HG03175 (cell line): ENCODE data around the gene GPX8.

Source experiments
- ATAC-seq: cut with Tn5 transposase; IDR thresholded peaks from one replicate; pipeline ENCODE4 v1.9.1; 2021; ENCODE audit warnings: mild to moderate bottlenecking, moderate library complexity; ENCODE audit not compliant: unreplicated experiment

GPX8 gene

DNA sequence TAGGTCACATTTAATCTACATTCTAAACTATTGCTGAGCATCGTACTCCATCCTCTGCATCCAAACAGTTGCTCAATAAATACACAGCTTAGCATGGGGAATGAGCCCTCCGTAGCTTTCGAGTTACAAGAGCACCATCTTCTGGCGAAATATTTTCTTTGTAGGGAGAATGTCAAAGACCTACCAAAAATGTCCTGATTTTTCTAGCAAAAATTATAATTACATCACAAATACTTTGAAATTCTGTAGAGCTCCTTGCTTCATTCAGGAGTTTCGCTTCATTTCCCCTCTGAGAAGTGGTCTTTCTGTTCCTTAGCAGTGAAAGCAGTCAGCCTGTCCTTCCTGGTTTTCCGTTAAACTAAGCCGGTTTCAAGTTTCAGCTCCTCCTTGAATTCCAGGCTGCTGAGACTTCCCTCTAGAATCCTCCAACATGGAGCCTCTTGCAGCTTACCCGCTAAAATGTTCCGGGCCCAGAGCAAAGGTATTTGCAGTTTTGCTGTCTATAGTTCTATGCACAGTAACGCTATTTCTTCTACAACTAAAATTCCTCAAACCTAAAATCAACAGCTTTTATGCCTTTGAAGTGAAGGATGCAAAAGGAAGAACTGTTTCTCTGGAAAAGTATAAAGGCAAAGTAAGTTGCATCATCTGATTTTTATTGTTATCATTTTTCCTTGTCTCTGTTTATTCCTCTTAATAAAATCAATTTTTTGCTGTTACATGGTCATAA, at the start of gene GPX8:
Gene GPX8 (plus strand): TSS at position 409 of the 730 bp plus-strand sequence. CDS start 22 bp downstream, at position 431.
- no peak for ATAC-seq

DNA sequence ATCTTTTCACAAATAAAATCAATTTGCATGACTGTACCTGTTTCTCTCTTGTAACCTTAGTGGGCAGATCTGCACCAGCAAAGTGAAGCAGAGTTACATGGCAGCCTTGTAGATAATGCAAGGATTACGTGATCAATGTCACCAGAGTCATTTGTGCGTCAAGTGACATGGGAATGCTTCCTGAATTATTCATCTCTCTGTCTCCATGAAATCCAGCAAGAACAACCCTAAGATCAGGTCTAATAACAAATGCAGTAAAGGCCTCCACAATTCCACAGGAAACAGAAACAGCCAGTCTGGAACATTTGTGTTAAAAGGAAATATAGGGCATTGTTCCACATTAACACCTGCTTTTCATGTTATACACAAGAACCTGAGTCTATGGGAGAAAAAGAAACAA, 49.8 kb upstream of the GPX8 start:
- no peak for ATAC-seq

DNA sequence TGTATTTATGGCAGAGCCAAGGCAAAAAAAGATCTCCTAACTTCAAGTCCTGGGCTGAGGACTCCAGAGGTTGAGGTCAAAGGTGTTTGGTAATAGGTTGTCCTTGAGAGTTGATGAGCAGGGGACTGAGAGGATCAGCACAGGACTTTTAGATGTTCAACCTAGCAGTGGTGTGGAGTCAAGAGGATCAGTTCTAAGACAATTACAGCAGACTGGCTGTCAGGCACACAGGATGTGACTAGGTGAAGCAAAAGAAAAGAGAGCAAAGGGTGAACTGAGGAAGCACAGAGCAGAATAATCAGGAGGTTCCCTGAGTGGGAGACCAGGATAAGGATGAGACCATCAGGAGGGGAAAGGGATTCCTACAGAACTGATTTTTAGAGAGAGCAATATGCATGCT, 46.6 kb upstream of the GPX8 start:
- ATAC-seq, result no peak

GRCh38 chr5:55114061-55114460, 45.9 kb upstream of the GPX8 start:
- no peak for ATAC-seq

DNA sequence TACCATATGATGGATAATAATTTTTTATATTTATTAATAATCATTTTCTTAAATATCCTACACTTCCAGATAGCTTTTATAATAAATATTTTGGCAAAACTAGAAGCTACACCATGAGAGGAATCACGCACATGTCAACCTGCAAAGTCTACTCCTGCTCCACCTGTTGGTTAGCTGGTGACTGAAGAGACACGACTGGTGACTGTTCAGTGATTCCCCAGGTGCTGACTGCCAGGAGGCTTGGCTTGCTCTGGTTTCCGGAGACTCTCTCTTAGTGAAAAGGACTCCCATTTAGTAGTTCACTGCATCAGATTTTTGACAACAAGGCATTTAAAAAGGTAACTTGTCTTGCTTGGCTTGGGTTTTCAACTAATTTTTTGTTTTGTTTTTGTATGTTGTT, 36.6 kb upstream of the GPX8 start:
- no peak for ATAC-seq

- ATAC-seq, result no peak
These were observed 25.8 kb upstream of the GPX8 start for GRCh38 chr5:55134053-55134722.

- no peak for ATAC-seq
These were observed 23.4 kb upstream of the GPX8 start for GRCh38 chr5:55136521-55136920.

DNA sequence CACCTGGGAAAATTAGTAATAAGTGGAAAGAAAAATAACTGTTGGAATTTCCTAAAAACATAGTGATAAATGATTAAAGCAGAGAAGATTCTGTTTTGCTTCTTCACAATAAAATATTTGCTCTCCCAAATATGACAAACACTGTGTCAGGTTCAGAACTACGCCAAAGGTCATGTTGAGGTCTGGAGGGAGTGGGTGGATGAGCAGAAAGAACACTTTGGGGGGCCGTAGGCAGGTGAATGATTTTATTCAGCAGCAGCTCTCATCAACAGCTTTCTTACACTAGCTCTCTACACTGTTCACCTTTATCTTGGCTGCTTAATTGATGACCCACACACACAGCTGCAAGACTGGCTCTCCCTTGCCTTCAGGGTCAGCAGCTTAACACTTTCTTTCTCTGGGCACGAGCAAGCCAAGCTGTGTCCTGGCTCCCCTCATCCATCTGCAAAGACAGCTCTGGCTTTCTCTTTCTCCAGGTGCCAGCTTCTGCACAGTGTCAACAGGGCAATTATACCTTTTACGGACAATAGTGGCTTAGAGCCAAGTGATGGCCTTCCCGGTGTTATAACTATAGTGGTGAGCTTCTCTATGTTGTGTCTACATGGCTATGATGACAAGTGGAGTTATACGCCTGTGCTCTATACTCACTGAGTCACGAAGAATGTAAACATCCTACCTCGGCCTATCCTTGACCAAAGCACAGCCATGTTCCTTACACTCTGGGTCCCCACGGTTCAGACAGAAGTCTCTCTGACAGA, 18.9 kb upstream of the GPX8 start:
- ATAC-seq, result no peak

- ATAC-seq, result no peak
These were observed 17.9 kb upstream of the GPX8 start for GRCh38 chr5:55141945-55142690.

DNA sequence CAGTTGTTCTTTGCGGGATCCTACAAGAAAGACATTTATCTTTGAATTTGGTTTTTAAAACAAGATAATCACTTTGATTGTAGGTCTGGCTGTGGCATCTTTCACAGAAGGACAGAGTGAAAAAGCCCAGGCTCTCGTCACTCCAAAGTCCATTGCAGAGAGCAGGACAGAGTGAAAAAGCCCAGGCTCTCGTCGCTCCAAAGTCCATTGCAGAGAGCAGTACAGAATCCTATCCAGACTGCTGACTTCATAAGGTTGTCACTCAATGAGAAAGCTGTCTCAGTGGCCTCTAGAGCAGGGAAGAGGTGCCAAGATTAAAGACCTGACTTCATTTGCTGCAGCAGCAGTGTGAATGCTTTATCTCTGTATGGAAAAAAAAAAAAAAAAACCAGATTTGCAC, 16.3 kb upstream of the GPX8 start:
- no peak for ATAC-seq

GRCh38 chr5:55146080-55146479, 13.9 kb upstream of the GPX8 start:
- no peak for ATAC-seq

GRCh38 chr5:55146543-55147151, 13.3 kb upstream of the GPX8 start:
- peak; percentile 91 for ATAC-seq

GRCh38 chr5:55149308-55149795, 10.6 kb upstream of the GPX8 start:
- ATAC-seq, result no peak

GRCh38 chr5:55151923-55152842, 7.8 kb upstream of the GPX8 start:
- no peak for ATAC-seq

DNA sequence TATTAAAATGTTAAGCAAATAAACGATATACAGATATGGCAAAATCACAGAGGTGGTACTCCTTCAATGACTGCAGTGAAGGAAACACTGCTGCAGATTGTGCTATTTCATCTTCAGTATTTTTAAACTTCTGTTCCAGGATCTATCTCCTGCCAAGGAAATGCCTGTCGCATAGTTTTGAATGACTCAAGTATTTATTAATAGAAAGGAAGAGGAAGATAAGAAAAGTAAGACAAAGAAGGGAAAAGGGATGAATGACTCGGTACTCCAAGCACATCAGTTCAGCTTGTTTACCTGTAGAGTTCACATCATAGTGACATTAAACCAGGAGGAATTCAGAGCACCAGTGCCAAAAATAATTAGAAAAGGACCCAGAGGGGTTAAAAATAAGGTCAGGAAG, 5.1 kb upstream of the GPX8 start:
- no peak for ATAC-seq

- ATAC-seq, result no peak
These were observed 680 bp downstream of the GPX8 start for GRCh38 chr5:55160493-55161209.

DNA sequence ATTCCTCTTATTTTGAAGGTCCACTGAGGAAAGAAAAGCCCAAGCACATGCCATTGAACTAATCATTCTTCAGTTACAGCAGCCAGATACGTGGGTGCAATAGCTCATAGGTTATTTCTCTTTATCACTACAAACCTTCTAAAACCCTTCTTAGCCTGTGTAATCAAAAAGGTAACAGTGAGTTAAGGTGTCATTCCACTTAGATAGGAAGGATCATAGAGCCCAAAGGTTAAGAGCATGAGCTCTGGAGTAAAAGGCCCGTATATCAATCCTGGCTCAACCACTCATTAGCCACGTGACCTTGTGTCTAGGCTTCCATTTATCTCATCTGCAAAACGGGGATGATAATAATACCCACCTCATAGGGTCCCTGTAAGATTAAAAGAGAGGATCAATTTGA, 2.7 kb downstream of the GPX8 start:
- no peak for ATAC-seq

- ATAC-seq, result no peak
These were observed 11.5 kb downstream of the GPX8 start for GRCh38 chr5:55171471-55171870.
